Thyroid gland (tissue), 4 donors: ENCODE results near the gene DAAM2.

ENCODE experiments used
- CTCF ChIP-seq, 6 experiments: fragments of 200-600 bp in 3 of 6; fragments of 450-650 bp in 3 of 6; sonication (generic) in 3 of 6; IDR thresholded peaks; one replicate each; pipeline ENCODE4 v1.5.1; 2016 to 2019; ENCODE audit warnings: antibody characterized with exemption in 6 of 6, mild to moderate bottlenecking in 2 of 6, inconsistent platforms in 1 of 6, moderate library complexity in 1 of 6
- POLR2A ChIP-seq, 2 donors: fragments of 450-650 bp; IDR thresholded peaks; one replicate each; pipeline ENCODE4 v1.6.1; 2017; ENCODE audit warnings: antibody characterized with exemption in 2 of 2, mild to moderate bottlenecking in 2 of 2, moderate library complexity in 1 of 2

- no peak for TF ChIP-seq CTCF (IDR thresholded peaks at IDR 0.05)
- TF ChIP-seq POLR2A (IDR thresholded peaks at IDR 0.05), result no peak
Measured at GRCh38 chr6:39873439-39873838, 81.3 kb downstream of the DAAM2 start.
